OCI-LY3 (cell line): ENCODE data around the gene TNFRSF8.

Source experiments
- H2AFZ ChIP-seq: fragments of 200-600, 300-600 bp; shearing (Covaris generic); 2 replicates; pipeline ENCODE4 v1.6.0; 2014; ENCODE audit warnings: antibody characterized with exemption, low read depth, low read length
- H3K27ac ChIP-seq: fragments of 200-600, 300-600 bp; sonication (generic); 2 replicates; pipeline ENCODE4 v1.5.1; 2014; ENCODE audit warnings: mild to moderate bottlenecking, low read length, moderate library complexity, mixed read lengths
- H3K27me3 ChIP-seq: fragments of 200-600, 300-600 bp; sonication (generic); 2 replicates; pipeline ENCODE4 v1.6.1; 2014; ENCODE audit warnings: low read depth, low read length, mixed read lengths
- H3K36me3 ChIP-seq: fragments of 200-600, 300-600 bp; sonication (generic); replicated peaks from 2 replicates; pipeline ENCODE3; 2014; ENCODE audit warnings: low read depth, low read length, mixed read lengths
- H3K4me1 ChIP-seq: fragments of 300-600, 200-600 bp; sonication (generic); 2 replicates; pipeline ENCODE4 v1.6.1; 2014; ENCODE audit warnings: low read length, mixed read lengths
- H3K4me2 ChIP-seq: fragments of 200-600, 300-600 bp; sonication (generic); 2 replicates; pipeline ENCODE4 v1.6.1; 2014; ENCODE audit warnings: low read length, mixed read lengths
- H3K4me3 ChIP-seq: fragments of 300-600, 200-600 bp; sonication (generic); 2 replicates; pipeline ENCODE4 v1.5.1; 2014; ENCODE audit warnings: antibody characterized with exemption, mild to moderate bottlenecking, low read length, moderate library complexity
- H3K79me2 ChIP-seq: fragments of 300-600, 200-600 bp; shearing (Covaris generic); 2 replicates; pipeline ENCODE4 v1.6.1; 2014; ENCODE audit warnings: mild to moderate bottlenecking, low read length, mixed read lengths
- H3K9ac ChIP-seq: fragments of 300-600, 200-600 bp; shearing (Covaris generic); 2 replicates; pipeline ENCODE4 v1.6.0; 2014; ENCODE audit warnings: mild to moderate bottlenecking, low read length, moderate library complexity
- H3K9me3 ChIP-seq: fragments of 200-600, 300-600 bp; shearing (Covaris generic); 2 replicates; pipeline ENCODE4 v1.6.1; 2014; ENCODE audit warnings: low read length, mixed read lengths; ENCODE audit not compliant: insufficient read depth
- H4K20me1 ChIP-seq: fragments of 200-600, 300-600 bp; sonication (generic); 2 replicates; pipeline ENCODE4 v1.6.1; 2016; ENCODE audit warnings: low read length, mixed read lengths; ENCODE audit not compliant: insufficient read depth
- EZH2phosphoT487 ChIP-seq: fragments of 200-600 bp; shearing (Covaris generic); IDR thresholded peaks from 2 replicates; pipeline ENCODE4 v1.6.1; 2018; ENCODE audit warnings: antibody characterized with exemption, mixed run types, low read depth
- TF ChIP-seq, protein P1 (sequence below): fragments of 200-600, 300-600 bp; sonication (generic); IDR thresholded peaks from 2 replicates; pipeline ENCODE4 v1.5.1; 2014; ENCODE audit warnings: antibody characterized with exemption, low read length, low read depth

TNFRSF8 gene

DNA sequence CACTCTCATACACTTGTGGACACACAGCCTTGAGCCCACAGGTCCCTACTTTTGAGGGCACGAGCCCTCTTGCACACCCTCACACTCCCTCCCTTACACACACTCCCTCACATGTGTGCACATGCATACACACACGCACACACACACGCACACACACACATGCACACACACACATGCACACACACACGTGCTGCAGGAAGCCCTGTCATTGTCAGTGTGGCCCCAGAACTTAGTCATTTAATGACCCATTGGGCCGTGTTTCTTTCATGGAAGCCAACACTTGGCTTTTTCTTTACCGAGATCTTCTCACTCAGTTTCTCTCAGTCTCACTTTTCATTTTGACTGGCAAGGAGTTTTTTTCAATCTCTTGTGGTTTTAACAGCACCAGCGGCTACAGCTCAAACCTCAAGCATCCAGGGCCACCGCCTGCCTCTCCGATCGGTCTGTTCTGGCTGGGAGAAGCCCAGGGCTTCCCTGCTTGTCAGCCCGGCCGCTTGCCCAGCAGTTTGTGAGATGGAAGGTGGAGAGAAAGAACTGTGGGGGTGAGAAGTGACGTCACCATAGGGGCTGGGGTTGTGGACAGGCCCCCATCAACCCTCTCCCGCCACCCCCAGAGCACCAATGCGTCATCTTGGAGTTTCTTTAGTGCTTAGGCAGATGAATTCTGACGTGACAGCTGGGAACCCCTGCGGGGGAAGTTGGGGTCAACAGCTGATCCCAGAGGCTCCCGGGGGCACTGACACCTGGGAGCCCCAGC, 15.8 kb upstream of the TNFRSF8 start:
- Histone ChIP-seq H3K4me3 (peak overlapping the region; percentile 73), H3K4me2 (peak overlapping the region; percentile 99), H3K27me3 (peaks cover 29% of the 10 kb centered on the region), H3K36me3 (no peaks in the 10 kb centered on the region), H3K9me3 (no peaks in the 10 kb centered on the region), H3K9ac (peak overlapping the region; percentile 38; the same call in 1 of the 2 replicates), H3K4me1 (peaks cover 73% of the 10 kb centered on the region), H2AFZ (no peak overlapping the region), H3K27ac (peak overlapping the region; percentile 76), H3K79me2 (no peaks in the 10 kb centered on the region), H4K20me1 (no peaks in the 10 kb centered on the region)
- TF ChIP-seq EZH2phosphoT487, result no peak
- TF ChIP-seq, protein P1, sequence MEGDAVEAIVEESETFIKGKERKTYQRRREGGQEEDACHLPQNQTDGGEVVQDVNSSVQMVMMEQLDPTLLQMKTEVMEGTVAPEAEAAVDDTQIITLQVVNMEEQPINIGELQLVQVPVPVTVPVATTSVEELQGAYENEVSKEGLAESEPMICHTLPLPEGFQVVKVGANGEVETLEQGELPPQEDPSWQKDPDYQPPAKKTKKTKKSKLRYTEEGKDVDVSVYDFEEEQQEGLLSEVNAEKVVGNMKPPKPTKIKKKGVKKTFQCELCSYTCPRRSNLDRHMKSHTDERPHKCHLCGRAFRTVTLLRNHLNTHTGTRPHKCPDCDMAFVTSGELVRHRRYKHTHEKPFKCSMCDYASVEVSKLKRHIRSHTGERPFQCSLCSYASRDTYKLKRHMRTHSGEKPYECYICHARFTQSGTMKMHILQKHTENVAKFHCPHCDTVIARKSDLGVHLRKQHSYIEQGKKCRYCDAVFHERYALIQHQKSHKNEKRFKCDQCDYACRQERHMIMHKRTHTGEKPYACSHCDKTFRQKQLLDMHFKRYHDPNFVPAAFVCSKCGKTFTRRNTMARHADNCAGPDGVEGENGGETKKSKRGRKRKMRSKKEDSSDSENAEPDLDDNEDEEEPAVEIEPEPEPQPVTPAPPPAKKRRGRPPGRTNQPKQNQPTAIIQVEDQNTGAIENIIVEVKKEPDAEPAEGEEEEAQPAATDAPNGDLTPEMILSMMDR, result no peak

DNA sequence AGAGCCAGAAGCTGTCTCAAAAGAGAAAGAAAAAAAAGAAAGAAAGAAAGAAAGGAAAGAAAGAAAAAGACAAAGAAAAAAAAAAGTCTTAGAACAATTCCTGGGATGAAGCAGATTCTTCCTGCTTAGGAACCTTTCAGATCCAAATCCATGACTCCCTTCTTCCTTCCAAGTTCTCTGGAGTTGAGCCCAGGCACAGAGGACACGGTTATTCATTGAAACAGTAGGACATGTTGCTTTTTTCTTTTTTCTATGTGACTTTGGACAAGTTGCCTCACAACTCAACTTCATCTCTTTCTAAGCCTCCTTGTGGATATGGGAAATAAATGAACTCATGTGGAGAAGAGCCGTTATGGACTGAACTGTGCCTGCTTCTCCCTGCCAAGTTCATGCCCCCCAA, 14.7 kb upstream of the TNFRSF8 start:
- Histone ChIP-seq H3K4me2 (no peak overlapping the region), H3K36me3 (no peaks in the 10 kb centered on the region), H3K4me3 (no peak overlapping the region), H4K20me1 (no peaks in the 10 kb centered on the region), H3K9ac (no peak overlapping the region), H3K27ac (no peak overlapping the region), H2AFZ (no peak overlapping the region), H3K4me1 (peaks cover 84% of the 10 kb centered on the region), H3K27me3 (peaks cover 29% of the 10 kb centered on the region), H3K9me3 (no peaks in the 10 kb centered on the region), H3K79me2 (no peaks in the 10 kb centered on the region)
- TF ChIP-seq, protein P1, result no peak
- TF ChIP-seq EZH2phosphoT487, result no peak

DNA sequence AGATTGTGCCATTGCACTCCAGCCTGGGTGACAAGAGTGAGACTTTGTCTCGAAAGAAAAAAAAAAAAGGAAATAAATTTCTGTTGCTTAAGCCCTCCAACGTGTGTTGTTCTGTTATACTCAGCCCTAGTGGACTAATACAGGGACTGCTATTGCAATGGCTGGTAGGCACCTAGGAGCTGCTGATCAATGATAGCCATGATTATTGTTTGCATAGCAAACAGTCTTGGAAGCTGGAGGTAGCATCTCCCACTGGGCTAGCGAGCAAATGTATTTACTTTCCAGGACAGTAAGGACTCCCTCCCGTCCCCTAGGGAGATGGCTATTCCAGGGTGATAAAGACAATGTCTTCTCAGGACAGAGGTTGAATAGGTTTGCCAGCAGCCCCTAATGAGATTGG, 13.5 kb upstream of the TNFRSF8 start:
- Histone ChIP-seq H3K36me3 (no peaks in the 10 kb centered on the region), H4K20me1 (no peaks in the 10 kb centered on the region), H3K27me3 (peaks cover 29% of the 10 kb centered on the region), H3K4me3 (no peak overlapping the region), H3K79me2 (no peaks in the 10 kb centered on the region), H3K4me1 (peaks cover 89% of the 10 kb centered on the region), H3K9me3 (no peaks in the 10 kb centered on the region), H3K27ac (no peak overlapping the region), H2AFZ (no peak overlapping the region), H3K4me2 (peak overlapping the region; percentile 41), H3K9ac (no peak overlapping the region)
- TF ChIP-seq, protein P1, result no peak; the same call in 1 of the 2 replicates
- TF ChIP-seq EZH2phosphoT487, result no peak

DNA sequence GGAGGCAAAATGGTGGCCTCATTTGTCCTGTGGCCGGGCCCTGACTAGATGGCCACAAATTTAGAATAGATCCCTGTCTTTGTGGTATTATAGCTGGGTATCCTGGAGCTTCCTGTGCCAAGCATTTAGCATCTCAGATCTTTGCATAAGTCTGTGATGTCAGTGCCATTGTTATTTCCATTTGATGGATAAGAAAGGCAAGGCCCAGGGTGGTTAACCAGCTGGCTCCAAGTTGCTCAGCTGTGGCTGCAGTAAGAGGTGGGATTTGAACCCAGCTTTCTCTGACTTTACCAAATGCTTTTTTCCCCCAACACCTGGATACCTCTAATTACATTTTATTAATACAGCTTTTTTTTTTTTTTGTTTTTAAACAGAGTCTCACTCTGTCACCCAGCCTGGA, 11.7 kb upstream of the TNFRSF8 start:
- H3K4me3 ChIP-seq, result peak overlapping the region; percentile 24; the same call in 1 of the 2 replicates
- no peaks in the 10 kb centered on the region for H4K20me1 ChIP-seq
- TF ChIP-seq, protein P1, result no peak
- TF ChIP-seq EZH2phosphoT487, result no peak
- H3K9me3 ChIP-seq, result no peaks in the 10 kb centered on the region
- H3K79me2 ChIP-seq, result no peaks in the 10 kb centered on the region
- no peak overlapping the region for H3K9ac ChIP-seq
- no peak overlapping the region for H2AFZ ChIP-seq
- peak overlapping the region; percentile 15; the same call in 1 of the 2 replicates for H3K27ac ChIP-seq
- H3K36me3 ChIP-seq, result no peaks in the 10 kb centered on the region
- H3K4me1 ChIP-seq, result peaks cover 86% of the 10 kb centered on the region
- peaks cover 37% of the 10 kb centered on the region for H3K27me3 ChIP-seq
- H3K4me2 ChIP-seq, result peak overlapping the region; percentile 68
